Measurements from ENCODE around the gene SUSD2. TPM values are rescaled to one million over a fixed set of nuclear protein-coding genes. Genes with fewer than 3 reads are reported as not detected.

Gene SUSD2
- total and polyA plus RNA-seq, 2 donors (not counting 1 experiment from before 2014, with no cell fraction given): 10.6 to 11.9 TPM

GRCh38 chr22:24184057-24184798 is 2.9 kb downstream of the SUSD2 start:
- TF ChIP-seq EZH2 (IDR thresholded peaks at IDR 0.05; ENCODE audit: low read length, missing control alignments): no peak
- no peak for TF ChIP-seq CTCF (conservative IDR thresholded peaks at IDR 0.05 in 1 of 2, IDR thresholded peaks at IDR 0.05 in 1 of 2; ENCODE audit: low read depth in 1 of 2, low read length in 2 of 2)
- peaks cover 2% of the 10 kb centered on the region for H3K4me1 ChIP-seq (ENCODE audit: control insufficient read depth, extremely low read depth, insufficient read depth, low read length)
- H3K36me3 ChIP-seq (ENCODE audit: control insufficient read depth, insufficient read depth, low read length): peaks cover 2% of the 10 kb centered on the region
- DNase-seq (ENCODE audit: low read depth in 2 of 2): no peak
- H3K4me3 ChIP-seq (replicated peaks in 1 of 4; ENCODE audit: control extremely low read depth in 1 of 4, insufficient read depth in 1 of 4, low read depth in 3 of 4, low read length in 4 of 4): no peak overlapping the region
- H4K20me1 ChIP-seq (ENCODE audit: control insufficient read depth, extremely low read depth, insufficient read depth, low read length): no peaks in the 10 kb centered on the region
- H3K27me3 ChIP-seq (ENCODE audit: control insufficient read depth, insufficient read depth, low read length): no peaks in the 10 kb centered on the region
- no peaks in the 10 kb centered on the region for H3K79me2 ChIP-seq (ENCODE audit: control insufficient read depth, insufficient read depth, low read length)
- no peaks in the 10 kb centered on the region for H3K9me3 ChIP-seq (ENCODE audit: control insufficient read depth, insufficient read depth, low read depth, low read length)
- no peak overlapping the region for H2AFZ ChIP-seq (ENCODE audit: low read length)
- H3K4me2 ChIP-seq (ENCODE audit: extremely low read depth, insufficient read depth, low read length): no peak overlapping the region
- H3K9ac ChIP-seq (ENCODE audit: insufficient read depth, low read length): no peak overlapping the region
- no peak overlapping the region for H3K27ac ChIP-seq (ENCODE audit: insufficient read depth, low read length)

- no peaks in the 10 kb centered on the region for H3K79me2 ChIP-seq (ENCODE audit: control insufficient read depth, insufficient read depth, low read length)
- H3K4me3 ChIP-seq (replicated peaks in 1 of 4; ENCODE audit: control extremely low read depth in 1 of 4, insufficient read depth in 1 of 4, low read depth in 3 of 4, low read length in 4 of 4): no peak overlapping the region
- peaks cover 2% of the 10 kb centered on the region for H3K36me3 ChIP-seq (ENCODE audit: control insufficient read depth, insufficient read depth, low read length)
- TF ChIP-seq EZH2 (IDR thresholded peaks at IDR 0.05; ENCODE audit: low read length, missing control alignments): no peak
- no peak for TF ChIP-seq CTCF (conservative IDR thresholded peaks at IDR 0.05 in 1 of 2, IDR thresholded peaks at IDR 0.05 in 1 of 2; ENCODE audit: low read depth in 1 of 2, low read length in 2 of 2)
- H3K4me2 ChIP-seq (ENCODE audit: extremely low read depth, insufficient read depth, low read length): no peak overlapping the region
- H3K4me1 ChIP-seq (ENCODE audit: control insufficient read depth, extremely low read depth, insufficient read depth, low read length): peaks cover 5% of the 10 kb centered on the region
- H3K27me3 ChIP-seq (ENCODE audit: control insufficient read depth, insufficient read depth, low read length): no peaks in the 10 kb centered on the region
- H4K20me1 ChIP-seq (ENCODE audit: control insufficient read depth, extremely low read depth, insufficient read depth, low read length): no peaks in the 10 kb centered on the region
- no peak overlapping the region for H3K9ac ChIP-seq (ENCODE audit: insufficient read depth, low read length)
- H3K27ac ChIP-seq (ENCODE audit: insufficient read depth, low read length): no peak overlapping the region
- H2AFZ ChIP-seq (ENCODE audit: low read length): no peak overlapping the region
- DNase-seq (ENCODE audit: low read depth in 2 of 2): no peak
- no peaks in the 10 kb centered on the region for H3K9me3 ChIP-seq (ENCODE audit: control insufficient read depth, insufficient read depth, low read depth, low read length)
Measured at GRCh38 chr22:24185001-24185500, 3.8 kb downstream of the SUSD2 start.

GRCh38 chr22:24185501-24186351 is 4.4 kb downstream of the SUSD2 start:
- peaks cover 8% of the 10 kb centered on the region for H3K4me1 ChIP-seq (ENCODE audit: control insufficient read depth, extremely low read depth, insufficient read depth, low read length)
- H3K4me2 ChIP-seq (ENCODE audit: extremely low read depth, insufficient read depth, low read length): no peak overlapping the region
- H3K27ac ChIP-seq (ENCODE audit: insufficient read depth, low read length): no peak overlapping the region
- no peak for DNase-seq (ENCODE audit: low read depth in 2 of 2)
- no peaks in the 10 kb centered on the region for H4K20me1 ChIP-seq (ENCODE audit: control insufficient read depth, extremely low read depth, insufficient read depth, low read length)
- TF ChIP-seq CTCF (conservative IDR thresholded peaks at IDR 0.05 in 1 of 2, IDR thresholded peaks at IDR 0.05 in 1 of 2; ENCODE audit: low read depth in 1 of 2, low read length in 2 of 2) (no peak), EZH2 (IDR thresholded peaks at IDR 0.05; ENCODE audit: low read length, missing control alignments) (no peak)
- no peaks in the 10 kb centered on the region for H3K79me2 ChIP-seq (ENCODE audit: control insufficient read depth, insufficient read depth, low read length)
- H3K9me3 ChIP-seq (ENCODE audit: control insufficient read depth, insufficient read depth, low read depth, low read length): no peaks in the 10 kb centered on the region
- H2AFZ ChIP-seq (ENCODE audit: low read length): no peak overlapping the region
- H3K4me3 ChIP-seq (replicated peaks in 1 of 4; ENCODE audit: control extremely low read depth in 1 of 4, insufficient read depth in 1 of 4, low read depth in 3 of 4, low read length in 4 of 4): no peak overlapping the region
- peaks cover 2% of the 10 kb centered on the region for H3K36me3 ChIP-seq (ENCODE audit: control insufficient read depth, insufficient read depth, low read length)
- H3K9ac ChIP-seq (ENCODE audit: insufficient read depth, low read length): no peak overlapping the region
- H3K27me3 ChIP-seq (ENCODE audit: control insufficient read depth, insufficient read depth, low read length): no peaks in the 10 kb centered on the region
